ENCODE results near the gene MCOLN3.
"Not testable (repeated sequence)": the region's sequence is repeated elsewhere in the genome, so short reads cannot be mapped to it uniquely, and the experiment has no call there.

The MCOLN3 gene

DNA sequence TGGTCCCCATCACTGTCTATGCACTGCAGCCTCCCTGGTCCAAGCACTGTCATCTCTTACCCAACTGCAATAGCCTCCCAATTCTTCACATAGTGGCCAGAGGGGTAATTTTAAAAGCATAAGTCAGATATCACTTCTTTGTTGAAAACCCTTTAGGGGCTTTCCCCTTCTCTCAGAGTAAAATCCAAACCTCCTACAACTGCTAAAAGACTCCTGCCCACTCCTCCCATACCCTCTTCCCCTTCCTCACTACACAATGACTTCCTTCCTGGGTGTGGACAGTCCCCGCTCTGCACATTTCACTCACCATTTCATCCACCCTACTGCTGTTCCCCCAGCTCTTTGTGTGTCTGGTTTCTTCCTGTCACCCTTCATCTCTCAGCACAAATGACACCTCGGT lies 59.7 kb downstream of the MCOLN3 start:
- DNase-seq = no peak

GRCh38 chr1:84986561-84986960 lies 61.7 kb downstream of the MCOLN3 start:
- DNase-seq = not testable (repeated sequence)

DNA sequence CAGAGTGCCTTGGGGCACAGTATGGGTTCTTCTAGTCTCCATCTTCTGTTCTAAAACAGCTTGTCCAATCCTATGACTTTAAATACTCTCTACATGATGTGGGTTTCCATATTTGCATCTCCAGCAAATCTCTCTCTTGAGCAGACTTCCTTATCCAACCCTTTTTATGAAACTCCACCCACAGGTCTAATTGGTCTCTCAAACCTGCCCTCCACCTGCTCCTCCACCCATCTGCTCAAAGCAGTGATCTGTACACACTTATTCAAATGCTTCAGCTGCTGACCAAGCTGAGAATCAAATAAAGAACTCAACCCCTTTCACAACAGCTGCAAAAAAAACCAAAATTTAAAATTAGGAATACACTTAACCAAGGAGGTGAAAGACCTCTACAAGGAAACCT lies 62.9 kb downstream of the MCOLN3 start:
- no peak for DNase-seq

DNA sequence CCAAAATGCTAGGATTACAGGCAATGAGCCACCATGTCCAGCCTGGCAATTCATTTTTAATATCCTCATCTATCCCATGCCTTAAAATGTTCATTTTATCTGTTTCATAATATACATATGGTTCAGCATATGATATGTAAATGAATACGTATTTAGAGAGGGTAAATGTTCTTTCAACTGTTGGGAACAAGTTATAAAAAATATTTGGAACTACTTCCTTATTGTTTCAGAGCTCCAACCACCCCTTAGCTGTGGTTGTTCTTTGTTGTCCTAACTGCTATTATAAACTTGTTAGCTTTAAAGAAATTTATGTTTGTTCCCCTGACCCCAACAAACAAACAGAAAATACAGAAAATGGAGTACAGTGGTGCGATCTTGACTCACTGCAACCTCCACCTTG lies 65.9 kb downstream of the MCOLN3 start:
- no peak for DNase-seq

DNA sequence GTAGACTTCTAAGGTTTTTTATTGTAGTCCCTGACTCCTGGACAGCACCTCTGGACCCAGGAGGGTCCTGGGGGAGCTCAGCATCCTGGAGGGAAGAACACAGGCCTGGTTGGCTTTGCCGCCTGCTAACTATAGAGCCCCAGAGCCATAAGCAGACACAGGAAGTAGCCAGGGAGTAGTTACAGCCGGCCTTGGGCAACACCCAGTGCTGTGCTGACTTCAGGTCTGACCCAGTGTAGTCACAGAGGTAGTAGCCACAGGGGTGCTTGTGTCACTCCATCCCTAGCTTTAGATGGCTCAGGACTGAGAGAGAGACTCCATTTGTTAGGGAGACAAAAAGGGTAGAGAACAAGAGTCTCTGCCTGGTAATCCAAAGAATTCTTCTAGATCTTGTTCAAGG lies 73.3 kb downstream of the MCOLN3 start:
- DNase-seq = no peak

DNA sequence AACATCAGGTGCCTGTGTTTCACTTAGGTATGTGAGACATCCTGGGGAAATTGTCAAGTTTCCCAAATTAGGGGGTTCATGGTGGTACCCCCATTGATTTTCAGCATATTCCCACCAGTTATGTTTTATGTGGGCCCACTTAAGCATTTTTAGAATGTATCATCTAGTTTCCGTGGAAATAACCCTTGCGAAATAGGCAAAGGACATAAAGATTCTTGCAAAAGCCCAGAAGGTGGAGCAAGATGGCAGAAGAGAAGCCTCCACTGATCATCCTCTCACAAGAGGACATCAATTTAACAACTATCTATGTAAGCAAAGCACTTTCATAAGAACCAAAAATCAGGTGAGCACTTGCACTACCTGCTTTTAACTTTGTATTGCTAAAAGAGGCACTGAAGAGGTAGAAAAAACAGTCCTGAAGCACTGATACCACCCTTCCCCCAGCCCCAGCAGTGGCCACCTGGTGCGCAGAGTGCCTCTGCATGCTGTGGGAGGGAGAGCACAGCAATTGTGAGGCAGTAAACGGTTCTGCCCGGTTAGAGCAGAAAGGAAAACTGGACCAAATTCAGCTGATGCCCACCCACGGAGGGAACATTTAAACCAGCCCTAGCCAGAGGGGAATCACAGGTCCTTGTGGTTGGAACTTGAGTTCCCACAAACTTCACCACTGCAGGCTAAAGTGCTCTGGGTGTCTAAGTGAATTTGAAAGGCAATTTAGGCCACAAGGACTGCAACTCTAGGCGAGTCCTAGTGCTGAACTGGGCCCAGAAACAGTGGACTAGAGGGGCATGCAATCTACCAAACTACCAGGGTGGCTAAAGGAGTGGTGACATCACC lies 74.6 kb downstream of the MCOLN3 start:
- no peak for DNase-seq

GRCh38 chr1:84972377-84972987 lies 75.8 kb downstream of the MCOLN3 start:
- no peak for DNase-seq

DNA sequence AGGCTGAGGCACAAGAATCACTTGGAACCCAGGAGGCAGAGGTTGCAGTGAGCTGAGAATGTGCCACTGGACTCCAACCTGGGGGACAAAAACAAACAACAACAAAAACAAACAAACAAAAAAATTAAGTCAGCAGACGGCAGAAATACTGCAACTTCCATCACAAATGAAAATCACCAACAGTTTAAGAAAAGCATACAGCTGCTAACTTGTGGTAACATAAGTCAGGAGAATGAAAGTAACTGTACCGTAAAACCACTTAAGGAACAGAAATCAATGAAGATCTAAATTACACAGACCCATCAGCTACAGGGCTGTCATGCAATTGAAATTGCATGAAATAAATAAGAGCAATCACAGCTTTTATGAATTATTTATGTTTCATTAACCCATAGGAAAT lies 76.3 kb downstream of the MCOLN3 start:
- DNase-seq = no peak

- DNase-seq = no peak
Measured at GRCh38 chr1:84969489-84970250, 78.6 kb downstream of the MCOLN3 start.

DNA sequence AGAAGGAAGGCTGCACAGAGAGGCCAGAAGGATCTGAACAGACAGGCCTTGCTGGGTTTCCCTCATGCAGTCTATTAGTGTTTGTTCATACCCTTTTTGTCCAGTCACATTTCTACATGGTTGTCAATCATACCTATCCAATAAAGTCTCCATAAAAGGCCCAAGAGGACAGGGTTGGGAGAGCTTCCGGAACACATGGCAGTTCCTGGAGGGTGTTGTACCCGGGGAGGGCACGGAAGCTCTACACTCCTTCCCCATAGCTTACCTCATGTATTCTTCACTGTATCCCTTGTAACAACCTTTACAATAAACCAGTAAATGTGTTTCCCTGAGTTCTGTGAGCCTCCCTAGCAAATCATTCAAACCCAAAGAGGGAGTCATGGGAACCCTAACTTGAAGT lies 79.4 kb downstream of the MCOLN3 start:
- no peak for DNase-seq

GRCh38 chr1:84968101-84968500 lies 80.2 kb downstream of the MCOLN3 start:
- DNase-seq = no peak
